CD4-positive, alpha-beta T cell (primary cell): ENCODE data around the gene OGDH. TPM values are rescaled to one million over a fixed set of nuclear protein-coding genes. Genes with fewer than 3 reads are reported as not detected.
"Not testable (repeated sequence)": the region's sequence is repeated elsewhere in the genome, so short reads cannot be mapped to it uniquely, and the experiment has no call there.

Experiments
- ATAC-seq: fragments of 200-7000 bp; cut with Tn5 transposase; one replicate; pipeline ENCODE4 v1.10.0; 2022; ENCODE audit warnings: mild to moderate bottlenecking; ENCODE audit not compliant: poor library complexity
- CTCF ChIA-PET: fragments of 350-600 bp; sonication (Branson Sonifier 250); formaldehyde crosslinking; loops from one replicate; lab custom pipeline; 2021; ENCODE audit warnings: antibody characterized with exemption, inconsistent platforms; lab: Charles Lee
- POLR2A ChIA-PET: fragments of 350-600 bp; sonication (Branson Sonifier 250); formaldehyde crosslinking; loops from one replicate; lab custom pipeline; 2021; ENCODE audit warnings: antibody characterized with exemption, inconsistent platforms; lab: Charles Lee
- DNase-seq, 14 experiments: peaks; one replicate each; pipeline ENCODE4 v3.0.0-alpha.2; 2013 to 2020; ENCODE audit warnings: mixed read lengths in 2 of 14
- H3K27ac ChIP-seq, 2 donors: one replicate each; pipeline versions ENCODE4 v1.5.1 to v1.7.0; 2013; ENCODE audit warnings: low read length in 2 of 2, low read depth in 1 of 2, mild to moderate bottlenecking in 1 of 2
- H3K27me3 ChIP-seq, 2 experiments: 1 replicate in 1 of 2; 2 replicates in 1 of 2; pipeline versions ENCODE4 v1.6.1 to v1.7.0; 2013; ENCODE audit warnings: low read length in 2 of 2, control low read depth in 1 of 2, mild to moderate bottlenecking in 1 of 2, moderate library complexity in 1 of 2; ENCODE audit not compliant: insufficient read depth in 2 of 2, control insufficient read depth in 1 of 2
- H3K36me3 ChIP-seq: one replicate; pipeline ENCODE4 v1.6.1; 2013; ENCODE audit warnings: low read length, control low read depth; ENCODE audit not compliant: insufficient read depth
- H3K4me1 ChIP-seq: one replicate; pipeline ENCODE4 v1.6.1; 2013; ENCODE audit warnings: low read length, control low read depth; ENCODE audit not compliant: insufficient read depth
- H3K4me3 ChIP-seq: one replicate; pipeline ENCODE4 v1.5.1; 2013; ENCODE audit warnings: mild to moderate bottlenecking, low read length, moderate library complexity
- H3K9me3 ChIP-seq, 2 experiments: 1 replicate in 1 of 2; 2 replicates in 1 of 2; pipeline versions ENCODE4 v1.6.1 to v1.7.0; 2013; ENCODE audit warnings: low read length in 2 of 2, mild to moderate bottlenecking in 2 of 2, control low read depth in 1 of 2, moderate library complexity in 1 of 2; ENCODE audit not compliant: control insufficient read depth in 1 of 2, insufficient read depth in 1 of 2
- H3K27ac Mint-ChIP-seq: one replicate; pipeline ENCODE4 v1.8.0; 2020; ENCODE audit warnings: mixed read lengths
- H3K27me3 Mint-ChIP-seq: one replicate; pipeline ENCODE4 v1.8.0; 2021; ENCODE audit warnings: mixed read lengths
- H3K36me3 Mint-ChIP-seq: one replicate; pipeline ENCODE4 v1.8.0; 2021; ENCODE audit warnings: low read depth, mixed read lengths
- H3K4me1 Mint-ChIP-seq: one replicate; pipeline ENCODE4 v1.8.0; 2021; ENCODE audit warnings: low read depth, mixed read lengths
- H3K4me3 Mint-ChIP-seq: one replicate; pipeline ENCODE4 v1.8.0; 2020; ENCODE audit warnings: mild to moderate bottlenecking, mixed read lengths
- H3K9me3 Mint-ChIP-seq: one replicate; pipeline ENCODE4 v1.8.0; 2020; ENCODE audit warnings: mixed read lengths
- intact Hi-C, 2 experiments: fragments of 100-400 bp; cut with DNase I in 1 of 2; cut with micrococcal nuclease in 1 of 2; formaldehyde crosslinking; loops; one replicate each; pipeline versions ENCODE4 v1.15.1 to v1.9.0; 2023 to 2025; cut with DNase I, micrococcal nuclease
- total RNA-seq, 174 experiments: library from RNA in 2 of 174; stranded (reverse) in 2 of 174; gene quantifications; one replicate each; pipeline ENCODE4 v1.2.3 and lab custom pipeline; 2021 to 2026
- TF ChIP-seq, protein P1 (sequence below): fragments of 200-600 bp; IDR thresholded peaks from one replicate; pipeline ENCODE4 v1.8.0; 2022; ENCODE audit warnings: antibody characterized with exemption, mild to moderate bottlenecking

The OGDH gene
- total RNA-seq, 2 experiments from 2014 or later = 39.8 to 43.8 TPM

DNA sequence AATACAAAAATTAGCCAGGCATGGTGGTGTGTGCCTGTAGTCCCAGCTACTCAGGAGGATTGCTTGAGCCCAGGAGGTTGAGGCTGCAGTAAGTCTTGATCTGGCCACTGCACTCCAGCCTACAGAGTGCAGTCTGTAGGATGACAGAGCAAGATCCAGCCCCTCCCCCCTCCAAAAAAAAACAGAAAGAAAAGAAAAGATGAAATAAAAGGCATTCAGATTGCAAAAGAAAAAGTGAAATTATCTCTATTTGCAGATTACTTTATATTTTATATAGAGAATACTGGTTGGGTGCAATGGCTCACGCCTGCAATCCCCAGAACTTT, 121.5 kb downstream of the OGDH start:
- H3K4me3 Mint-ChIP-seq = no peak overlapping the region
- intact Hi-C loops = no loop called here
- Histone ChIP-seq H3K9me3 (no peaks in the 10 kb centered on the region), H3K4me3 (no peak overlapping the region), H3K27ac (no peak overlapping the region), H3K27me3 (no peaks in the 10 kb centered on the region), H3K36me3 (no peaks in the 10 kb centered on the region), H3K4me1 (no peaks in the 10 kb centered on the region)
- ATAC-seq = no peak
- no peaks in the 10 kb centered on the region for H3K27me3 Mint-ChIP-seq
- DNase-seq = no peak
- no peak overlapping the region for H3K27ac Mint-ChIP-seq
- POLR2A ChIA-PET = no interaction called here
- CTCF ChIA-PET = no interaction called here
- no peaks in the 10 kb centered on the region for H3K4me1 Mint-ChIP-seq
- no peaks in the 10 kb centered on the region for H3K9me3 Mint-ChIP-seq
- H3K36me3 Mint-ChIP-seq = no peaks in the 10 kb centered on the region
- TF ChIP-seq, protein P1, sequence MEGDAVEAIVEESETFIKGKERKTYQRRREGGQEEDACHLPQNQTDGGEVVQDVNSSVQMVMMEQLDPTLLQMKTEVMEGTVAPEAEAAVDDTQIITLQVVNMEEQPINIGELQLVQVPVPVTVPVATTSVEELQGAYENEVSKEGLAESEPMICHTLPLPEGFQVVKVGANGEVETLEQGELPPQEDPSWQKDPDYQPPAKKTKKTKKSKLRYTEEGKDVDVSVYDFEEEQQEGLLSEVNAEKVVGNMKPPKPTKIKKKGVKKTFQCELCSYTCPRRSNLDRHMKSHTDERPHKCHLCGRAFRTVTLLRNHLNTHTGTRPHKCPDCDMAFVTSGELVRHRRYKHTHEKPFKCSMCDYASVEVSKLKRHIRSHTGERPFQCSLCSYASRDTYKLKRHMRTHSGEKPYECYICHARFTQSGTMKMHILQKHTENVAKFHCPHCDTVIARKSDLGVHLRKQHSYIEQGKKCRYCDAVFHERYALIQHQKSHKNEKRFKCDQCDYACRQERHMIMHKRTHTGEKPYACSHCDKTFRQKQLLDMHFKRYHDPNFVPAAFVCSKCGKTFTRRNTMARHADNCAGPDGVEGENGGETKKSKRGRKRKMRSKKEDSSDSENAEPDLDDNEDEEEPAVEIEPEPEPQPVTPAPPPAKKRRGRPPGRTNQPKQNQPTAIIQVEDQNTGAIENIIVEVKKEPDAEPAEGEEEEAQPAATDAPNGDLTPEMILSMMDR = no peak

DNA sequence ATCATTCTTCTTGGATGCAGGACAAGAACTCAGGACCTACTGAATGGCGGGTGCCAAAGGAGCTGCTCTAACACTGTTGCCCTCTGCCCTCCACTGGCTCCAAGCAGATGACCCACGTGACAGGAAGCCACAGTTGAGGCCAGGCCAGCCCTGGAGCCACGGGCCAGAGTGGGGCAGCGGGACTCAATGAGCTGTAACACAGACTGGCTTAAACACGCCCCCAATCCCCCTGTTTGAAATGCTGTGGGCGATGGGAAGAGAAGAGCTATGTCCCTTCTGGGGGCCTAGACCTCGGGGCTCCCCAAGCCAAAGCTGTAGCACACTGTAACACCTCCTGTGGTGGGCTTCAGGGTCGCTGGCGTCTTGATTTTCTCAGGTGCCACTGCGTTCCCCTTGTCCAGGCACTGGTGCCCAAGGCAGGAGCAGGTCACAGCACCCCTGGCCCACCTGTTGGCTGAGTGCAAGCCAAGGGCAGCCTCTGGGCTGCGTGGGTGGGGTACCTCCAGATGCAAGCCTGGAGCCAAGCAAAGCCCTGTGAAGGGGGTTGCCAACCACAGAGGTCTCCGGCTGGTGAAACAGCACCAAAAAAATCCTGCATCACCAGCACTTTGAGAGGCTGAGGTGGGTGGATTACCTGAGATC, 123.6 kb downstream of the OGDH start:
- POLR2A ChIA-PET = no interaction called here
- no peak overlapping the region for H3K27ac ChIP-seq
- H3K4me1 ChIP-seq = peaks cover under 1% of the 10 kb centered on the region
- no peaks in the 10 kb centered on the region for H3K4me1 Mint-ChIP-seq
- no peaks in the 10 kb centered on the region for H3K27me3 Mint-ChIP-seq
- H3K9me3 ChIP-seq = no peaks in the 10 kb centered on the region
- no peak overlapping the region for H3K4me3 ChIP-seq
- H3K4me3 Mint-ChIP-seq = no peak overlapping the region
- intact Hi-C loops = no loop called here
- H3K27ac Mint-ChIP-seq = no peak overlapping the region
- no peaks in the 10 kb centered on the region for H3K27me3 ChIP-seq
- no peaks in the 10 kb centered on the region for H3K36me3 ChIP-seq
- CTCF ChIA-PET = no interaction called here
- TF ChIP-seq, protein P1 = no peak
- ATAC-seq (no peak), DNase-seq (no peak)
- no peaks in the 10 kb centered on the region for H3K9me3 Mint-ChIP-seq
- H3K36me3 Mint-ChIP-seq = no peaks in the 10 kb centered on the region

DNA sequence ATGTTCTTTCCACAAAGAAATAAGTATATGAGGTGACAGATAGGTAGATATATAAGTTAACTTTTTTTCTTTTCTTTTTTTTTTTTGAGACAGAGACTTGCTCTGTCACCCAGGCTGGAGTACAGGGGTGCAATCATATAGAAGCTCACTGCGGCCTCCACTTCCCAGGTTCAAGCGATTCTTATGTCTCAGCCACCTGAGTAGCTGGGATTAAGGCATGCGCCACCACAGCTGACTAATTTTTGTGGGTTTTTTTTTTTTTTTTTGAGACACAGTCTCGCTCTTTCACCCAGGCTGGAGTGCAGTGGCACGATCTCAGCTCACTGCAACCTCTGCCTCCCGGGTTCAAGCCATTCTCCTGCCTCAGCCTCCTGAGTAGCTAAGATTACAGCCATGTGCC, 126.5 kb downstream of the OGDH start:
- H3K27me3 ChIP-seq, CTCF ChIA-PET, H3K4me1 Mint-ChIP-seq, H3K27ac ChIP-seq, H3K9me3 Mint-ChIP-seq, H3K4me1 ChIP-seq, H3K9me3 ChIP-seq, intact Hi-C loops, DNase-seq, H3K27me3 Mint-ChIP-seq, H3K36me3 Mint-ChIP-seq, ATAC-seq, H3K4me3 Mint-ChIP-seq, H3K27ac Mint-ChIP-seq, H3K4me3 ChIP-seq, H3K36me3 ChIP-seq: not testable (repeated sequence)
- POLR2A ChIA-PET = interaction anchor here (0.6 kb wide), 1 partner anchor 109 kb away, joined by 3 read pairs; no protein-coding TSS in a partner anchor
